BLaER1 treated with 17β-estradiol and CSF1 and Interleukin-3, amounts not matched to agents 10 nM and 100 nM (cell line): Measurements from ENCODE around the gene C1QTNF1.

Source experiments
- H3K27ac ChIP-seq, 11 experiments: shearing (Covaris generic); formaldehyde crosslinking; 2 replicates each; pipeline ENCODE4 v1.8.1; 2022
- H3K27me3 ChIP-seq, 11 experiments: shearing (Covaris generic); formaldehyde crosslinking; 2 replicates each; pipeline ENCODE4 v1.8.1; 2022
- H3K36me3 ChIP-seq, 11 experiments: shearing (Covaris generic); formaldehyde crosslinking; 2 replicates each; pipeline ENCODE4 v1.8.1; 2022
- H3K4me1 ChIP-seq, 10 experiments: shearing (Covaris generic); formaldehyde crosslinking; 2 replicates each; pipeline ENCODE4 v1.8.1; 2022
- H3K4me2 ChIP-seq, 11 experiments: shearing (Covaris generic); formaldehyde crosslinking; 2 replicates each; pipeline ENCODE4 v1.8.1; 2022
- H3K4me3 ChIP-seq, 10 experiments: shearing (Covaris generic); formaldehyde crosslinking; 2 replicates each; pipeline ENCODE4 v1.8.1; 2022
- H3K9ac ChIP-seq, 11 experiments: shearing (Covaris generic); formaldehyde crosslinking; 2 replicates each; pipeline ENCODE4 v1.8.1; 2022
- H3K9me3 ChIP-seq, 11 experiments: shearing (Covaris generic); formaldehyde crosslinking; replicated peaks in 1 of 11; 2 replicates each; pipeline ENCODE4 v1.8.1; 2022
- H4K20me1 ChIP-seq, 11 experiments: shearing (Covaris generic); formaldehyde crosslinking; 2 replicates each; pipeline ENCODE4 v1.8.1; 2022
- Cebpa-rat ChIP-seq, 11 experiments: shearing (Covaris generic); IDR thresholded peaks; 2 replicates each; pipeline ENCODE4 v1.8.1; 2022

The C1QTNF1 gene

GRCh38 chr17:79022507-79022991, 1.4 kb upstream of the C1QTNF1 start:
- Histone ChIP-seq H4K20me1 (peaks cover 0 to 13% (median 0%) of the 10 kb centered on the region in 11 experiments; a peak in 3 of 22 replicates), H3K36me3 (no peaks in the 10 kb centered on the region), H3K27ac (no peak overlapping the region), H3K9ac (no peak overlapping the region), H3K4me1 (peaks cover 40 to 76% (median 42%) of the 10 kb centered on the region in 10 experiments), H3K4me3 (no peak overlapping the region), H3K4me2 (peak overlapping the region in 2 of 11 experiments; percentile 92 to 98; a peak in 5 of 22 replicates), H3K9me3 (no peaks in the 10 kb centered on the region), H3K27me3 (peaks cover 24 to 45% (median 40%) of the 10 kb centered on the region in 11 experiments)
- no peak for TF ChIP-seq Cebpa-rat (IDR thresholded peaks at IDR 0.05)

DNA sequence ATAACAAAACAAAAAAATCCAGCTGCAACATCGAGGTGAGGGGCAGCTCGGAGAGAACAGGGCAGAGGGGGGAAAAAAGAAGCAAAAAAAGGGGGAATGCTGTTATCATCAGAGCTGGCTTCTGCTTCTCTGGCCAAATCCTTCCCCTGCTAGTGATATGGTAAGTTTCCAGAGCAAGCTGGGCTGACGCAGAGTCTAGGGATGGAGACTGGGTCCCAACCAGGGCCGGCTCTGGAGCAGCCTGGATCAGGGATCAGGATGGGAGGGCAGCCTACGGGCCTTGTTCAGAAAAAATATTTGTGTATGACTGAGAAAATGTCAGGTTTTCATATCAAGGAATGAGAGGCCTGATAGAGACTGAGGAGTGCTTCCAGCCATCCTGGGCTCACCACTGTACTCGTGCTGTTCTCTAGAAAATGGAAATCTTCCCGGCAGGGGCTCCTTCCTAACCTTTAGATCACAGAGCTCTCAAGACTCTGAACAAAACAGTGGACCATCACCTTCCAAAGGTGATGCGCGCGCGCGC, 726 bp upstream of the C1QTNF1 start:
- no peaks in the 10 kb centered on the region for H3K36me3 ChIP-seq
- H4K20me1 ChIP-seq: peaks cover 0 to 13% (median 0%) of the 10 kb centered on the region in 11 experiments; a peak in 3 of 22 replicates
- no peaks in the 10 kb centered on the region for H3K9me3 ChIP-seq
- peak overlapping the region in 2 of 10 experiments; percentile 62 to 70; a peak in 2 of 20 replicates for H3K4me3 ChIP-seq
- H3K27me3 ChIP-seq: peaks cover 24 to 45% (median 40%) of the 10 kb centered on the region in 11 experiments
- TF ChIP-seq Cebpa-rat (IDR thresholded peaks at IDR 0.05): no peak
- peaks cover 47 to 83% (median 49%) of the 10 kb centered on the region in 10 experiments for H3K4me1 ChIP-seq
- peak overlapping the region; percentile 92 to 100 (median 98) for H3K4me2 ChIP-seq
- no peak overlapping the region for H3K27ac ChIP-seq
- H3K9ac ChIP-seq: peak overlapping the region in 2 of 11 experiments; percentile 67 to 68; a peak in 2 of 22 replicates

GRCh38 chr17:79024901-79025737, 1.1 kb downstream of the C1QTNF1 start:
- peak overlapping the region; percentile 55 to 73 (median 64); a peak in 19 of 20 replicates for H3K4me3 ChIP-seq
- peaks cover 0 to 13% (median 0%) of the 10 kb centered on the region in 11 experiments; a peak in 4 of 22 replicates for H4K20me1 ChIP-seq
- H3K9me3 ChIP-seq: no peaks in the 10 kb centered on the region
- no peak for TF ChIP-seq Cebpa-rat (IDR thresholded peaks at IDR 0.05)
- no peak overlapping the region for H3K27ac ChIP-seq
- H3K27me3 ChIP-seq: peaks cover 24 to 45% (median 40%) of the 10 kb centered on the region in 11 experiments
- H3K36me3 ChIP-seq: no peaks in the 10 kb centered on the region
- H3K4me2 ChIP-seq: peak overlapping the region; percentile 92 to 100 (median 98)
- H3K4me1 ChIP-seq: peaks cover 66 to 96% (median 67%) of the 10 kb centered on the region in 10 experiments
- peak overlapping the region in 8 of 11 experiments; percentile 51 to 68 (median 61); a peak in 10 of 22 replicates for H3K9ac ChIP-seq

DNA sequence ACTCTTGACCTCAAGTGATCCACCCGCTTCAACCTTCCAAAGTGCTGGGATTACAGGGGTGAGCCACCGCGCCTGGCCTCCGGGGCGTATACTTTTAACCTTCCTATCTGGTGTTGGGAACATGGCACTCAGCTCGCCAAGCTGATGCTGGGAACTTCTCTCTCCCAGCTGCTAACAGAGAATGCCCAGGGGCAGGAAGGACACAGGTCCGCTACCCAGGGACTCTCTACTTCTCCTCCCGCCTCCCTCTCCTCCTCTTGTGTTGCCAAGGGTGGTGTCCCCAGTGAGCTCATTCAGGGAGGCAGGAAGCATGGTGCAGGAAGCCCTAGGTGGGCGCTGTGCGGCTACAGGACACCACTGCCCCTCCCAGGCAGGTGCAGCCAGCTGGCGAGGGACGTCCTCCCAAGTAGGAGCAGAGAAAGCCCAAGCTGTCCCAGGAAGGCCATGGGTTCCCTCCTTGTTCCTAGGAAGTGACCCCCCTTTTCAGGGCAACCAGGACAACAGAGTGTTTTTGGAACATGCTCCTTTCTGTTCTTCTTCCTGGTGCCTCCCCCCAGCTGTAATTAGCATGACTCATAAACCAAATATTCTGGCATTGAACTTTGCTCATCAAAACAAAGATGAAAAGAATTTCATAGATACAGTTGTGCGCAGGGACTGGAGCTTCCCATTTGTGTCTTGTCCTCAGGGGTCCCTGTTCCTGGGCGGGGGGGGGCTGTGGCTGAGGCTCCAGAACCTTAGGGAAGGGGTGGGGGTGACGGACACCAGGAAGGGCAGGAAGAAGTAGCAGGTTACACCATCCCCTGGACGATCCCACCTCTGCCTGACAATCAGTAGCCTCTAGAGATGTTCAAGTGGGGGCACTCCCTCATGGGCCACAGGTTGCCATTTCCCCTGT, 2.7 kb downstream of the C1QTNF1 start:
- peaks cover 64 to 87% (median 72%) of the 10 kb centered on the region in 10 experiments for H3K4me1 ChIP-seq
- no peak for TF ChIP-seq Cebpa-rat (IDR thresholded peaks at IDR 0.05)
- peak overlapping the region; percentile 78 to 100 (median 88) for H3K4me2 ChIP-seq
- 0 out of 22 replicates have a peak overlapping the region, but pooled peaks of 1 of the 11 experiments have one; percentile 0 for H3K27ac ChIP-seq
- no peaks in the 10 kb centered on the region for H3K36me3 ChIP-seq
- H3K4me3 ChIP-seq: peak overlapping the region in 1 of 10 experiments; percentile 26; a peak in 1 of 20 replicates
- H3K9ac ChIP-seq: no peak overlapping the region
- peaks cover 0 to 13% (median 0%) of the 10 kb centered on the region in 11 experiments; a peak in 4 of 22 replicates for H4K20me1 ChIP-seq
- peaks cover 24 to 45% (median 40%) of the 10 kb centered on the region in 11 experiments for H3K27me3 ChIP-seq
- H3K9me3 ChIP-seq: no peaks in the 10 kb centered on the region

DNA sequence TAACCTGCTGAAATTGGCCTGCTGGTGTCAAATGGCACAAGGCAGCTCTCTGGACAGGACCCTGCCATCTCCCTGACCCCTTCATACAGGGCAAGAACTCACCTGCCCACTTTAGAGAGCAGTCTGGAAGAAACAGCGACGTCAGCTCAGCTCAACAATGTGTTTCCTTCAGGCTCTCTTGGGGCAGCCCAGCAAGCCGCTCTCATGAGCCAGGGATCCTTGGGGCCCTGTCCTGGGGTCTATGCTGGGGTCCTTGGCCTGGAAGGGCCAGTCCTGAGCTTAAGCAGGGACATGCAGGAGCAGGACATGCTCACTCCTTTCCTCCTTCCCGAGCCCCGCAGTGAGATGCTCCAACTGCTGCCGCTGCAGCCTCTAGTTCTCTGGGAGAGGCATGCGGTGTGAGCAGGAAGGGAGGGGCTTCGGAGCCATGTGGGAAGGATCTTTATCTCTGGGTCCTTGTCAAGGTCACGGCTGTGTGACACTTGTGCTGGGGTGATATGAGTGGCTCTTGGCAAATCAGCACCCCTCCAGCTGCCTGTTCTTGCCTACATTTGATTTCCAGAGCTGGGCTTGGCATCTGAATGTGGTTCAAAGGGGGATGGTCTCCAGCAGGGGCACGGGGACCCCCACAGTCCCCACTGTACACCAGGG, 3.4 kb downstream of the C1QTNF1 start:
- Histone ChIP-seq H3K4me1 (peaks cover 64 to 82% (median 72%) of the 10 kb centered on the region in 10 experiments), H3K9me3 (no peaks in the 10 kb centered on the region), H3K4me2 (peak overlapping the region; percentile 78 to 100 (median 88)), H3K4me3 (no peak overlapping the region), H4K20me1 (peaks cover 0 to 13% (median 0%) of the 10 kb centered on the region in 11 experiments; a peak in 3 of 22 replicates), H3K27me3 (peaks cover 24 to 43% (median 40%) of the 10 kb centered on the region in 11 experiments), H3K9ac (peak overlapping the region in 3 of 11 experiments; percentile 10 to 27 (median 24); a peak in 5 of 22 replicates), H3K36me3 (no peaks in the 10 kb centered on the region), H3K27ac (0 out of 22 replicates have a peak overlapping the region, but pooled peaks of 1 of the 11 experiments have one; percentile 0)
- TF ChIP-seq Cebpa-rat (IDR thresholded peaks at IDR 0.05): no peak

DNA sequence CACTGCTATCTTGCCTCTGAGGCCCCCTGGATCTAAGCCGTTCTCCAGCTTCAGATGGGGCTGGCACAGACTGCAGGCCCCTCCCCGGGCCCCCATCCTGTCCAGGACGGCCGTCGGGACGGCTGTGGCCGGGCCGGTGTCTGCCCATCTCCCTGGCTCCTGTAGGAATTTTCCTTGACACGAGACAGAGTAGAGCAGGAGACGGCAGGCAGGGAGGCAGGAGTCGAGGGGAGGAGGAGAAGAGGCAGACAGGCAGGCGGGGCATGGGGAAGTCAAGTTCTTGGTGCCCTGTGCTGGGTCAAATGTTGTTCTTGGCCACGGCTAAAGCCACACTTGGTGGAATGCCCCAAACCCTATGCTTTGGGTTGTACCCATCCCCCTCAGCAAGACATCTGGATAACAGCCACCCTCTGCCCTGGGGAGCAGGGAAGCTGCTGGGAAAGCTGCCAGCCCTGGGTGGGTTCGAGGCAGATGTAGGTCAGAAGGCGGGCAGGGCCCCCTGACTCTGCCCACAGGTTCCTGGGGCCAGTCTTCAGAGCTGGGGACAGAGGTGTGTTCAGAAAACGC, 4.0 kb downstream of the C1QTNF1 start:
- H3K27ac ChIP-seq: no peak overlapping the region
- no peak for TF ChIP-seq Cebpa-rat (IDR thresholded peaks at IDR 0.05)
- H3K4me1 ChIP-seq: peaks cover 64 to 76% (median 71%) of the 10 kb centered on the region in 10 experiments
- H3K27me3 ChIP-seq: peaks cover 24 to 38% (median 36%) of the 10 kb centered on the region in 11 experiments
- no peaks in the 10 kb centered on the region for H3K36me3 ChIP-seq
- H3K9ac ChIP-seq: peak overlapping the region in 3 of 11 experiments; percentile 10 to 27 (median 24); a peak in 6 of 22 replicates
- H3K4me2 ChIP-seq: peak overlapping the region; percentile 78 to 100 (median 88)
- no peaks in the 10 kb centered on the region for H3K9me3 ChIP-seq
- H4K20me1 ChIP-seq: peaks cover 0 to 13% (median 0%) of the 10 kb centered on the region in 11 experiments; a peak in 3 of 22 replicates
- H3K4me3 ChIP-seq: no peak overlapping the region

DNA sequence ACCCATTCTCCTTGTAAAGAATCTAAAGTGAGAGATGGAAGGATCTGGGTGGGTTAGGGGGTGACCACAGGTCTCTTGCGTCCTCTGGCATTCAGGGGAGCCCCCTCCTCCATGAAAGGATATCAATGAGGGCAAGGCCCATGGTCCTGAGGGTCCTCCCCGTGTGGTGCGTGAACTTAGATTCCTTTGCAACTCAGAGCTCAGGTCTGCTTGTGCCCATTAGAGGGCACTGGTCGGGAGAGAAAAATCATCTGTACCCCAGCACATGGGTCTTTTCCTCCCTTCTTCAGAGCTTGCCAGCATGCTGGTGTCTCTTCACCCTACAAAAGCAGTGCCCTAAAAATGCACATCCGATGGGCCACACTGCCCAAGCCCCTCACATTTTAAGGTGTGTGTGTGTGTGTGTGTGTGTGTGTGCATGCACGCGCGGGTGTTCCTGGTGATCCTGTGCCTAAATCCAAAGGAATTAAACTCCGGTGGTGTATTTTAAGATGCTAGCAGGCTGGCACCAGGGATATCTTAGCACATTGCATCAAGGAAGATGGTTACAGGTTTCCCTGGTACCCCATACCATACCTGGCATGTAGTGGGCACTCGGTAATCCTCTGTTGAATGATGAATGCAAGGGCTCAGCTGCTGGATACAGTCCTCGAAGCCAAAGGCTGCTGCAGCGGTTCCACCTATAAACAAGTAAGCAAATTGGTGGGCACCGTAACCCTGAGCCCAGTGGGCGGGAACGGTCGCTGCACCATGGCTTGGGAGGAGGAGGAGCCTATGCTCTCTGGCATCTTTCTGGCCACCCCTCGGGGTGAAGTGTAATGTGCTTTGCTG, 4.7 kb downstream of the C1QTNF1 start:
- no peak for TF ChIP-seq Cebpa-rat (IDR thresholded peaks at IDR 0.05)
- H3K4me3 ChIP-seq: no peak overlapping the region

More for the DNA sequence above, 4.7 kb downstream of the C1QTNF1 start:
- Histone ChIP-seq H3K9me3 (no peaks in the 10 kb centered on the region), H3K27me3 (peaks cover 20 to 31% (median 29%) of the 10 kb centered on the region in 11 experiments), H3K4me1 (peaks cover 63 to 76% (median 69%) of the 10 kb centered on the region in 10 experiments), H3K4me2 (peak overlapping the region; percentile 78 to 100 (median 88)), H3K9ac (peak overlapping the region in 2 of 11 experiments; percentile 10 to 24; a peak in 2 of 22 replicates), H4K20me1 (peaks cover 0 to 10% (median 0%) of the 10 kb centered on the region in 11 experiments; a peak in 2 of 22 replicates), H3K27ac (no peak overlapping the region), H3K36me3 (no peaks in the 10 kb centered on the region)
